ENCODE data around the gene DLL4.
"Not testable (repeated sequence)": the region's sequence is repeated elsewhere in the genome, so short reads cannot be mapped to it uniquely, and the experiment has no call there.

The DLL4 gene

DNA sequence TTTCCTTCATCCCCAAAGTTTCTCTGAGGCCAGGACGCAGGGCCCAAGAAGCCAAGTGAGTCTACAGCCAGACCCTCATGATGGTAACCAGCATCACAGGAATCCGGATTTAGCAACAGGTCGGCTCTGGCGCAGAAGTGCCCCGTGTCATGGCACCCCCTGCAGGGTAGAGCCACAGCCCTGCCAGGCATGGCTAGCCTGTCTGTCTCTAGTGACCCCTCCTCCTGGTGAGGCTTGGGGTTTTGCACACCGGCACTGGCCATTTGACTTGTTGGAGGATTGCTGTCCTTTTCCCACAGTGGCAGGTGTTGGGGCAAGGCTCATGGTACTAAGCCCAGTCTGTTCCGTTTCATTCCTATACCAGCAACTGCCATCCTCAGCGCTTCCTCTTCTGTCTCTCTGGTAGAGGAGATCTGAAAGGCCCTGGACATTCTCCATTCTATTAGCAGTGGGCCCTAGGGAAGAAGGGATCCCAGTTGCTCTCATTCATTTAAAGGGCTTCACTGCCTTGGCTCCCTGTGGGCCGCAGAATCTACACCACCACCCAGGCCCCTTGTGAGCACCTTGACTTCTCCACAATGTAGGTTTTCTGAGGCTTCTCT is 14.7 kb downstream of the DLL4 start:
- no peak for DNase-seq

- no peak for DNase-seq
Measured at GRCh38 chr15:40944510-40945296, 15.6 kb downstream of the DLL4 start.

DNA sequence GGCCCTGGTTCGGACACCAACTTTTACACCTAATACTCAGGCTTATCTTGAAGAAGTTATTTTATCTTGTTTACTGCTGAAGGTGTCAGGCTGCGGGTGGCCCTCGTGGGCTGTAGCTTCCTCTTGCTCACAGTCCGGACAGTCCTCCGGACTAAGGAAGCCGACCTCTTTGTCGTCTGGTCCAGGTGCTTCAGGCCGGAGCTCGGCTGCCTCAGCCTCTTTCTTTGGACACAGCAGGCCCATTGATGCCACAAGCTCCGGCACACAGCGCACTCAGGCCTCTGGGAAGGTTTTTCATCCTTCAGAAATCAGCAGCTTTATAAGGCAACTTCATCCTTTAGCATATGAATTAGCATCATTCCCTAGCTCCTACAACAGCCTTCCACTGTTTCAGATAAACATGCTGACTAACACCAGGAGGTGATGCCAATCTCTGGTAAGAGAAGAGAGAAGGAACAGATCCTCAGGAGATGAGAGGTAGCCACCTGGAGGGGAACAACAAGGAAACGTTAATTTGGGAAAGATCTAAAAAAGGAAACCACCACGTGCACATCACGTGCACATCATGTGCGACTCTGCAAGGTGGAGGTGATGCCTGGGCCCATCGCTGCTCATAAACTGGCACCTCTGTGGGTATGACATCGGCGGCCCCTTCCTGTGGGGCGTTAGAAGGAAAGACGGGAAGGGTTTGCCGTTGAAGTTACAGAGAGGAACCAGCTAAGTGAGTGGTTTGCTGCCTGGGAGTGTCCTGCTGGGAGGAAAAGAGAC is 19.8 kb downstream of the DLL4 start:
- no peak for DNase-seq

DNA sequence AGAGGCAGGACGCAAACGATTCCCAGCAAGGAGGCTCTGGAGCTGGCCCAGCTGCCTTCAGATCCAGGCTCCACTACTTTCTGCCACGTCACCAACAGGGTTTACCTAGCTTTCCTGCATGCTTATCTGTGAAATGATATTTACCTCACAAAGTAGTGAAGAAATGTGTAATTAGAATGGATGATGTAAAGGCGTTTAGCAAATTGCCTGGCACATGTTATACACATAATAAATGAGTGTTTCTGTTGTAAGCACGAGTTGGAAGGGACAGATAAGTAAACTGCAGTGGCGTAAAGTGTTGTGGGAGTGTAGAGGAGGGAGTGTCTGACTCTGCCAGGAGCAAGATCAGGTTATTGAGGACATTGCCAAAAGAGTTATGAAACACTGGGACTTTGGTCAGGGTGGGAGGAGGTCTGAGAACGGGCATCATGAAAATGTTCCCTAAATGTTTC is 20.6 kb downstream of the DLL4 start:
- no peak for DNase-seq

DNA sequence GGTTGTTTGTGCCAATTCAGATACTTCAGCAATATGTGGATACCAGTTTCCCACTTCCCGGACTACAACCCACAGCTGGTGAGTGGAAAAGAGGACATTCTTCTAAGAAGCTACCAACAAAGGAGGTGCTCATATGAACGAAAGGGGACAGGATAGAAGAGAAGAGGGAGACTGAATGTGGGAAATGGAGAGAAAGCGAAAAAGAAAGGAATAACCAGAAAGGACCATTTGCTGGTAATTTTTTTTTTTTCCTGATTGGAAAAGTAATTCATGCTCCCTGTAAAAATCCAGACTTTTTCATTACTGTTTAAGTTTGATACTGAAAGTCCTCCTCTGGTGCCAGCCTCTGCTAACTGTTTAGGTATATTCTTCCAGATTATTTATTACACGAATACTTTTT is 22.6 kb downstream of the DLL4 start:
- no peak for DNase-seq

DNA sequence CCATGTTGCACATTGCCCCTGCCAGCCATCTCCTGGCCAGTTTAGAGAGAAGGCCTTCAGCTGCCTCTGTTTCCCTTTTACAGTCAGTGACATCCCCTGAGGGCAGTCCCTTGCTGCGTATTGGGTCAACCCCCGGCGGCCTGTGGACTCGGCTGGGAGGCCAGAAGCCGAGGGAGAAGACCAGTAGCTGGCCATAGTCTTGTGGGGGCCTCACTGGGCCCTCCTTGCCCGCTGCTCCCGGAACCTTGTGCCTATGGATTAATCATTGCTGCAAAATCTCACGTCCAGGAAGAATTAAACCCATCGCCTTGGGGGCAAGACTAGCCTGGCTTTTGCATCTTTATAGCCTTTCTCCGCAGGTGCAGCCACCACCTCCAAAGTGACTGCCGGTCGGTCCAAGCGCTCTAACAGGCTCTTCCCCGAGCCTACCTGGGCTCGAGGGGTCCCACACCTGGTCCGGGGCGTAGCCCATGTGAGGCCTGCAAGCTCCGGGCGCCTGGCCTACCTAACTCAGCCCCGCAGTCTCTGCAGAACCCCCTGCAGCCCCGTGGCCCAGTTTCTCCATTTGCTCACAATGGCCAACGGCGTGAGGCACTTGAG is 23.3 kb downstream of the DLL4 start:
- DNase-seq: no peak

- peak; percentile 95 to 97 for DNase-seq
Measured at GRCh38 chr15:40952901-40953712, 24.0 kb downstream of the DLL4 start, which contains the start of gene CHAC1. Gene CHAC1, plus strand, starts transcription at chr15:40953471. Its CDS starts 113 bp downstream, at chr15:40953584.

- no peak for DNase-seq
Measured at GRCh38 chr15:40953713-40954074, 24.6 kb downstream of the DLL4 start.

DNA sequence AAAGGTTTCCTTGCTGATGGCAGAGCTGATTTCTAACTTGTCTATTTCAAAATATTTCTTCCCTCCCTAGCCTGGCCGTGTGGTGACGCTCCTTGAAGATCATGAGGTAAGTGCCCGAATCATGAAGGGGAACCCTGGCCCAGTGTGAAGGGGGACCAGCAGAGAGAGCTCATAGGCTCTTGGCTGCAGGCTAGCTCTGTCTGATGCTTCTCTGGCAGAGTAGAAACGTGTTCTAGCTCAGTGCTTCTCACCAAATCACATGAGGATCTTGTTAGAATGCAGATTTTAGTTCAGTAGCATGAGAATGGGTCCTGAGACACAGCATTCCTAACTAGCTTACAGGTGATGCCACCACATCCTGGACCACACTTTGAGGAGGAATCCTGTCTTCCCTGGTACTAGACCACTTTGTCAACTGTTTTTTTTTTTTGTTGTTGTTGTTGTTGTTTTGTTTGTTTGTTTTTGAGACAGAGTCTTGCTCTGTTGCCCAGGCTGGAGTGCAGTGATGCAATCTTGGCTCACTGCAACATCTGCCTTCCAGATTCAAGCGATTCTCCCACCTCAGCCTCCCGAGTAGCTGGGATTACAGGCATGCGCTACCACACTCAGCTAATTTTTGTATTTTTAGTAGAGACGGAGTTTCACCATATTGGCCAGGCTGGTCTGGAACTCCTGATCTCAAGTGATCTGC is 25.2 kb downstream of the DLL4 start:
- DNase-seq: not testable (repeated sequence)

- DNase-seq: no peak
Measured at GRCh38 chr15:40955141-40955903, 26.2 kb downstream of the DLL4 start.

DNA sequence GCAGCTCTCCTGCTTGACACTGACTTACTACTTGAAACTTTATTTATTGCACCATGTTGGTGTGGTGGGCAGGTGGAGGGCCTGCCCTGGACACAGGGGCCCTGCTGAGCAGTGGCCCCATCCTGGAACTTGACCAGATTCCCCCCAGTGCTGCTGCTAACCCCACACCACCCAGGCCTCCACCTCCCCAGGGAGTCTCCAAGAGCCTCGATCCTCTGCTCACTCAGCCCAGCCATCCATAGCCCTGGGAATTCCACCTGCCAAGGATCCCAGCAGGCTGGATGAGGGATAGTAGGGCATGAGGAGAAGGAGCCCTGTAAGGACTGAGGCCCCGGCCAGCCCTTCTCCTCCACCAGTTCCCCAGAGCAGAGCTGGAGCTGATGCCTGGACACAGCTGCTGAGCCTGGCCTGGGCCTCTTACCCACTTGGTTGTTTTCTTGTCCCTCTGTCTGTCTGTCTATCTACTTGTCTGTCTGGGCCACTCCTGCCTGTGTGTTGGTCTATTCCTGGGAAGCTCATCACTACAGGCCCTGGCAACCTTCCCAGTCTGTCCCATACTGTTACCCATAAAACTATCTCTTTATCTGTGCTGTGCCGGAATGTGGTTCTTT is 26.9 kb downstream of the DLL4 start:
- DNase-seq: no peak

GRCh38 chr15:40956541-40956982 is 27.4 kb downstream of the DLL4 start:
- DNase-seq: no peak

DNA sequence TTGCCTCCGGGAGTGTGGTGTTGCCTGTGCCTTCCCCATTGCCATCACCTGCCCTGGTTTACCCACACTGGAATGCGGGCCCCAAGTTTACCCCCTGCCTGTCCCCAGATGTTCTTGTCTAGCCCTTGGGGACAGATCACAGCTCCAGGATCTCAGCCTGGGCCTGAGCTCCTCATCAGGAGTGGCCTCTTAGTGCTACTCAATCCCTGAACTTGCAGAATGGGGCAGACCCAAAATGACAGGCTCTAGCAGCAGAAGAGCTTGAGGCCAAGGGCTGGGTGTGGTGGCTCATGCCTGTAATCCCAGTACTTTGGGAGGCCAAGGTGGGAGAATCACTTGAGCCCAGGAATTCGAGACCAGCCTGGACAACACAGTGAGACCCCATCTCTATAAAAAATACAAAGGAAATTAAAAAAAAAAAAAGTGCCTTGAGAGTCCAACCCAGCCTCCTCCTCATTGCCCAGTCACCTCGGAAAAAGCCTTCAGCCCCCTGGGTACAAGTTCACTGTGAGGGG is 28.0 kb downstream of the DLL4 start:
- no peak for DNase-seq

- DNase-seq: peak; percentile 78 to 84
Measured at GRCh38 chr15:40957581-40958051, 28.5 kb downstream of the DLL4 start.

GRCh38 chr15:40958146-40958545 is 29.0 kb downstream of the DLL4 start:
- DNase-seq: no peak

- no peak for DNase-seq
Measured at GRCh38 chr15:40958723-40959122, 29.6 kb downstream of the DLL4 start.

DNA sequence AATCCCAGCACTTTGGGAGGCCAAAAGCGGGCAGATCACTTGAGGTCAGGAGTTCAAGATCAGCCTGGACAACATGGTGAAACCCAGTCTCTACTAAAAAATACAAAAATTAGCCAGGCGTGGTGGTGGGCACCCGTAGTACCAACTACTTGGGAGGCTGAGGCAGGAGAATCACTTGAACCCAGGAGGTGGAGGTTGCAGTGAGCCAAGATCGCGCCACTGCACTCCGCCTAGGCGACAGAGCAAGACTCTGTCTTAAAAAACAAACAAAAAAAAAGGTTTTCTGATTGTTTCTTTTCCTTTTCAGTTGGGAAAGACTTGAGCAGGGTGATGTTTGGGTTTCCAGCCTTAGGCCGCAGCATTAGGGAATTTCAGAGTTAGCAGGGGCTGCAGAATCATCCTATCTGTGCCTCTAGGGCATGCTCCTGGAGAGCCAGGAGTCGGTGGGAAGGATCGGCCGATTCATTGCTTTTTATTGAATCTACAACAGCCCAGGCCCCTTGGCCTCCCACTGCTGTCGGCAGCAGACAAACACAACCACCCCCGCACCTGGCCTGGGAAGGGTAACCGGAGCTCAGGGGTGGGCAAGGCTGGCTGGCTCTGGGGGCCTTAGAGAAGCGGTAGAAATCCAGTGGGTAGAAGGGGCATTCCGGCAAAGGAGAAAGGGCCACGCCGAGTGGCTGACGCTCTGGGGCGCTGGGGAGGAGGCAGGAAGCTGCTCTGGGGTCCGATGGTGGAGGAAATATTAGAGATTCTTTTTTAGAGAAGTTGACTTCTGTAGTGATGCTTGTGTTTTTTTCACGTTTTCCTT is 30.4 kb downstream of the DLL4 start:
- no peak for DNase-seq

DNA sequence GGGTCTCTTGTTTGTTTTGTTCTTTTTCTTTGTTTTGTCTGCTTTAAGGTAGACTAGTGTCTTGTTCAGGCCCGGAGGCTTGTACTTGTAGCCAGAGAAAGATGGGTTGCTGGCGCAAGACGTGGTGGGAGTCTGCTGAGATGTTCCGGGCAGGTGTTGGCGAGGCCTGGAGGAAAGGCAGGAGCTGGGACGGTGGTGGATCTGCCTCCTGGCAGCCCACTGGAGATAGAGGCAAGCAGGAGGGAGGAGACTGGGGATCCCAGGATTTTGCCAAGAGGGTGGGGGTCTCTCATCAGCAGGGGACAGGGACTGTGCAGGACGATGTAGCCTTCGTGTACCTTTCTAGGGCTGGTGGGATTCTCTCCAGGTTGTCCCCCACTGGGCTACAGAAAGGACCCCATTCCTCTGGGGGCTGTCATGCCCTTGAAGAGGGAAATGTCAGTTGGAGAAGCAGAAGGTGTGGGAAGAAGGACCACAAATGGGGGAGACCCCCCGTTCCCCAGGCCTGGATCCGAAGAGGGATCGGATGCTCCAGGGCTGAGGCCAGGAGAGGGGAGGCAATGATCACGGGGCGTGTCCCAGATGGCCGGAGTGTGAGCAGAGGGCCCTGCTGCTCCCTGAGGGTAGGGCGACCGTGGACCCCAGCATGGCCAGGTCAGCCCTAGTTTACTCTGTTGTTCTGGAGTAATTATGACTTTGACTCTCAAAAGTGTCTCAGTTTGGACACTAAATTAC is 31.2 kb downstream of the DLL4 start:
- no peak for DNase-seq

All from SHP77 (cell line).